GM19455 (cell line): ENCODE results near the gene LTBP1.

Experiments
- ATAC-seq: cut with Tn5 transposase; IDR thresholded peaks from one replicate; pipeline ENCODE4 v1.9.1; 2021; ENCODE audit not compliant: unreplicated experiment

The LTBP1 gene

GRCh38 chr2:33404321-33404720 is 457.6 kb downstream of the LTBP1 start:
- no peak for ATAC-seq

- ATAC-seq = no peak
Observed at GRCh38 chr2:33406622-33407021, 459.9 kb downstream of the LTBP1 start.

GRCh38 chr2:33408109-33408508 is 461.4 kb downstream of the LTBP1 start:
- ATAC-seq = no peak

- no peak for ATAC-seq
Observed at GRCh38 chr2:33409417-33409955, 462.7 kb downstream of the LTBP1 start.

- no peak for ATAC-seq
Observed at GRCh38 chr2:33411765-33412164, 465.0 kb downstream of the LTBP1 start.

GRCh38 chr2:33412920-33413319 is 466.2 kb downstream of the LTBP1 start:
- no peak for ATAC-seq

- no peak for ATAC-seq
Observed at GRCh38 chr2:33419581-33420200, 472.9 kb downstream of the LTBP1 start.

GRCh38 chr2:33420726-33421125 is 474.0 kb downstream of the LTBP1 start:
- no peak for ATAC-seq

GRCh38 chr2:33421820-33422219 is 475.1 kb downstream of the LTBP1 start:
- no peak for ATAC-seq

GRCh38 chr2:33425161-33425560 is 478.4 kb downstream of the LTBP1 start:
- ATAC-seq = no peak

- ATAC-seq = no peak
Observed at GRCh38 chr2:33425586-33426031, 478.9 kb downstream of the LTBP1 start.

GRCh38 chr2:33426666-33427231 is 480.0 kb downstream of the LTBP1 start:
- ATAC-seq = no peak

GRCh38 chr2:33430077-33430476 is 483.3 kb downstream of the LTBP1 start:
- ATAC-seq = no peak

GRCh38 chr2:33430856-33431255 is 484.1 kb downstream of the LTBP1 start:
- no peak for ATAC-seq

- no peak for ATAC-seq
Observed at GRCh38 chr2:33432871-33433270, 486.1 kb downstream of the LTBP1 start.

GRCh38 chr2:33433279-33434235 is 486.8 kb downstream of the LTBP1 start:
- no peak for ATAC-seq

GRCh38 chr2:33435518-33435917 is 488.8 kb downstream of the LTBP1 start:
- ATAC-seq = no peak

GRCh38 chr2:33436083-33436482 is 489.3 kb downstream of the LTBP1 start:
- no peak for ATAC-seq

- ATAC-seq = no peak
Observed at GRCh38 chr2:33437297-33437696, 490.5 kb downstream of the LTBP1 start.

- ATAC-seq = no peak
Observed at GRCh38 chr2:33437815-33438214, 491.1 kb downstream of the LTBP1 start.

GRCh38 chr2:33441235-33441810 is 494.6 kb downstream of the LTBP1 start:
- ATAC-seq = no peak
